Activated CD8-positive, alpha-beta memory T cell treated with anti-CD3 and anti-CD28 coated beads, Interleukin-2, amount 50 U/mL, for 24 hours (primary cell): Measurements from ENCODE around the gene TLL2.

Experiments
- DNase-seq: peaks from one replicate; pipeline ENCODE4 v3.0.0-alpha.2; 2020; ENCODE audit errors: extremely low read depth

The TLL2 gene

DNA sequence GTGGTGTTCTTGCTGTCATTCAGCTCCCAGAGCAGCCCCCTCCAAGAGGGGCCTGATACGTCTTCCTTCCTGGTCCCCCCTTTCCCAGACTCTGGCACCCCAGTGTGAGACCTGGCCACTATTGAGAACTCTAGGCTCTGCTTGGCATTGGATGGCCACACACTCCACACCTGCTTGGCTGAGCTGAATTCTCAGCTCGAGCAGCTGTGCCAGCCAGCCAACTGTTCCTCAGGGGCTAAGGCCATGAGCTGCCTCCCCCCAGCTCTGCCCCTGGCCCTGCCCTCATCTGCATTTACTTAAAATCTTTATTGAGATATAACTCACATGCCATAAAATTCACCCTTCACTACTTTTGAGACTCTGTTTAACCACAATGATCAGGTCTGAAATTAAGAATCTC is 6.7 kb downstream of the TLL2 start:
- DNase-seq, result no peak

DNA sequence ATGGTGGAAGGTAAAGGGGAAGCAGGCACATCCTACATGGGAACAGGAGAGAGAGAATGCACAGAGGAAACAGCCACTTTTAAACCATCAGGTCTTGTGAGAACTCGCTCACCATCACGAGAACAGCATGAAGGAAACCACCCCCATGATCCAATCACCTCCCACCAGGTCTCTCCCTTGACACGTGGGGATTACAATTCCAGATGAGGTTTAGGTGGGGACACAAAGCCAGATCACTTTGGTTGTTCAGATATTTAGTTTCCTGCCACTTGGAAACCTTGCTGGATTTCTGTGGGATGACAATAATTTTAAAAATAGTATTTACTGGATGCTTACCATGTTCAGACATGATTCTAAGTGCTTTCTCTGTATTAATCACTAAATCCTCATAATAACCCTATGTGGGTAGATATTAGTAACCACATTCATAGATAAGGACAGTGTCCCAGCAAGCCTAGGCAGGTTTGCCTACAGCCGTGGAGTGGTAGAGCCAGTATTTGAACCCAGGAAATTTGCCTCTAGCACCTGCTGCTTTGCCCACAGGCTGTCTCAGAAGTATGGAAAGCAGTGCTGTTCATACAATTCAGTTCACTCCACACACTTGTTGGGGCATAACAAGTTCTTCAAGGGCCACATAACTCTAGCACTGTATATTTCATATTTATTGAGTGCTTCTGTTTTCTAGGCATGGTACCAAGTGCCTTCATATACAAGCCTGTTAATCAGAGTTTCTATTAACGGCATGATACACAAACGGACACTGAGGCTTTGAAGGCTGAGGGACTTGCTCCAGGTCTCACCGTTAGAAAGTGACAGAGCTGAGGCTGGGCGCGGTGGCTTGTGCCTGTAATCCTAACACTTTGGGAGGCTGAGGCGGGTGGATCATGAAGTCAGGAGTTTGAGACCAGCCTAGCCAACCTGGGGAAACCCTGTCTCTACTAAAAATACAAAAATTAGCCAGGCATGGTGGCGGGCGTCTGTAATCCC is 8.3 kb downstream of the TLL2 start:
- DNase-seq, result no peak

GRCh38 chr10:96502561-96503282 is 11.0 kb downstream of the TLL2 start:
- DNase-seq, result no peak

GRCh38 chr10:96501985-96502384 is 11.7 kb downstream of the TLL2 start:
- DNase-seq, result no peak

- DNase-seq, result no peak
These were observed 13.2 kb downstream of the TLL2 start for GRCh38 chr10:96500519-96500918.

DNA sequence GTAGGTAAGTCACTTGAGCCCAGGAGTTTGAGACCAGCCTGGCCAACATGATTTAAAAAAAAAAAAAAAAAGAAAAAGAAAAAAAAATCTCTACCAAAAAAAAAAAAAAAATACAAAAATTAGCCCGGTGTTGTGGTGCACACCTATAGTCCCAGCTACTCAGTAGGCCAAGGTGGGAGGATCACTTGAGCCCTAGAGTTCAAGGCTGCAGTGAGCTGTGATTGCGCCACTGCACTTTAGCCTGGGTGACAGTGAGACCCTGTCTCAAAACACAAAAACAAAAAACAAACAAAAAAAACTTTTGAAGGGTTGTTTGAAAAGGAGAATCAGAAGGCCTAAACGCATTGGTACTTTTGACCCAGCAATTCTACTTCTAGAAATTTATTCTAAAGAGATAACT is 13.7 kb downstream of the TLL2 start:
- DNase-seq, result no peak

DNA sequence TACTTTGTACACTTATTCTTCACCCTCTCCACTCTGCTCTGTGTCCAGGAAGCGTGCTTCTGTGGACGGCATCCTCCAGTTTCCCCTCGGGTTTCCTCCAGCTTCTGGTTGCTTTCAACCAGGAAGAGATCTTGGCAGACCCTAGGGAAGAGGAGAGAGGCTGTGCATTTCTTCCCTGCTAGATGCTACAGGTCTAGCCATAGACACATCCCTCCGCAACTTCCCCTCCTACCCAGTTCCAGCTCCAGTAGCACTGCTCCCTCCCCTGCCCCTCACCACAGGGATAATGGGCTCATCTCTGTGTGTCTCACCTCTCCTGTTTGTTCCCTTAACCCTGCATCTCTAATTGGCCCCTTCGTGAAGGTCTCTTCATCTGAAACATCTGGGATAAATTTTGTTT is 16.3 kb downstream of the TLL2 start:
- no peak for DNase-seq

DNA sequence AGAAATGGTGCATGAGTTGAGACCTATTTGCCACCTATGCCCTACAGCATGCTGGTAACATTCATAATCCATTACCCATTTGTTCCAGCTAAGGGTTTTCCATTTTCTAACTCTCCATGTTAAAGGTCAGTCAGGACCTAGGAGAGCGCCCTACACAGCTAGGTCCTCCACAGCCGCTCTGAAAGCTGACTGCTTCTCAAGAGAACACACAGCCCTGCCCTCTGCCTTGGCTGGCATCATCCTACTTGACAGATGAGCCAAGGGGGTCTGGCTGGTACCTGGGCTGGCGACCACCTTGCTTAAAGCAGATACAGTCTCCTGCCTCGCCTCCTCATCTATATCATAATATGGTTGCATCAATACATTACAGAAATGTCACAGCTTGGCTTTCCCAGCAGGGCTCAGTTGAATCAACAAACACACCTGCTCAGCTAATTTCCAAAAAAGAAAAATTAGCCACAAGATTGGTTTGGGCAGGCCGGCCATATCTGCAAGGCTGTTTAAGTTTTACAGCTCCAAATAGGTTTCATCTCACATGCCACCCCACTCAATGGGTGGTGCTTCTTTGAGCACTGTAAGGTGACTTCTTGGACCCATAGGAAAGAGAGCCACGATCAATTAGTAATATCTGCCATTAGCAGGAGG is 17.3 kb downstream of the TLL2 start:
- DNase-seq, result no peak

DNA sequence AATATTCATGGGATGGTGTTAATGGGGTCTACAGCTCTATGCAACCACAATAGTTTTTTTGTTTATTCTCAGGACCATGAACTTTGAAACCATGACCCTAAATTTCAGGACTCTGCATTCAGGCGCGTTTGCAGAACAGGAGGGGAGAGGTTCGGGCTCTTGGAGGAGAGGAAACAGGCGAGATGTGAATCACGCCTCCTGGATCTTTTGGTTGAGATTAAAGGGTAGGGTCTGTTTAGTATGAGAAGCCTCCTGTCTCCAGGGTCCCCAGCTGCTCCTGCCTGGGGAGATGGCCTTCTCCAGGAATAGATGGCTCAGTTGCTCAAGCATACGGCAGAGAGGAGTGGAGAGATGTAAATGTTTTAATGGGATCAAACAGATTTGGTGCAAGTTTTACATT is 18.2 kb downstream of the TLL2 start:
- no peak for DNase-seq

DNA sequence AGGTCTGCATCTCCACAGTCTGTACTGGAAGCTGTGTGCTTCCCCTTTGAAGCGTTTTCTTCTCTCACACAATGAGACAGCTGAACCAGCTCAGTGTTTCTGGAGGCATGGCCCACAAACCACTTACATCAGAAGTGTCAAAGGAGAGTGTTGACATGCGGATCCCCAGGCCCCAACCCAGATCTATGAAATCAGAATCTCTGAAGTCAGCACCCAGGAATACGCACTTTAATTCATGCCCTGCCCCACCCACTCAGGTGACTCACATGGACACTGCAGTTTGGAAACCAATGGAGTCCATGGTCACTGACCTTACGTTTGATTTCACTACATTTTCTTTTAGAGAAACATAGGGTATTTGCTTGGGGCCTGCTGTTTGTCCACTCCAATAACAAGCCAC is 19.0 kb downstream of the TLL2 start:
- DNase-seq, result no peak

DNA sequence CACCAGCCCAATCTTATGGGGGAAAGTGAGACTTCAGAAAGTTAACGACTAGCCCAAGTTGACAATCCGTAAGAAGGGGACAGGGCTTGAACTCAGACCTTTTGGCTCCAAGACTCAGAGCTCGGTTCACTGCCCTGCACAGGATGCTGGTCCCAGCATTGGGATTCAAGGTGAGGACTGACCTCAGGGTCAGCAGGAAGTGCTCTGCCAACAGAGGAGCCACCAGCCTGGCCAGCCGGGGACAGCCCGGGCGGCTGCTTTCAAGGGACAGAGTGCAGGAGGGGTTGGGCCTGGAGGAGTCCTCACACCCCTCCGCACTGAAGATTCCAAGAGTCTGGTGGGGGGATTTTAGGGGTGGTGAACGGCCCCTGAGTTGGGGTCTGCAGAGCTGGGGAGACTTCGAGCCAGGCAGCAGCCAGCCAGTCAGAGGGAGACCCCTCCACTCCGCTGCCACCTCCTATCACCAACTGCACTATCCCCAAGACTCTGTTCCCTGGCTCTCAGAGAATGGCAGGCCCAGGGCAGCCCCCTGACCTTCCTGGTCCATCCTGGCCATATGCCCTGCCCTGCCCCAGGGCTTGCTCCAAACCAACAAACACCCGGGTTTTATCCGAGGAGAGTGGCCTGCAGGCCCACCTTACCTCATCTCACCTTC is 19.7 kb downstream of the TLL2 start:
- DNase-seq, result no peak

DNA sequence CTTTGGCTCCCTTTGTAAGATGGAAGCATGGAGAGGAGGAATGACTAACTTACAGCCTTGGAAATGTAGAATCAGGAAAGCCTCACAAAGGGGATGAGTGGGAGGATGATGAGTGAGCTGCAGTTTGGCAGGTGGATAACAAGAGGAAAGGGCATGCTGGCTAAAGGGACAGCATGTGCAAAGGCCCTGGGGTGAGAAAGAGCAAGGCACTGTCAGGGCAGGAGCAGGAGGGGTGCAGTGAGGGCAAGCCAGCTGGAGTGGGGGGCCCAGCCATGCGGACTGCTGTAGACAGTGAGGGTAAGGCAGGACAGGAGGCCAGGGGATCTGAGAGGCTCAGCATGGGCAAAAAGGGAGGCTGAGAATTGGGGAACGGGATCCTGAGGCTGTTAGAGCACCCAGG is 20.5 kb downstream of the TLL2 start:
- no peak for DNase-seq

- DNase-seq, result no peak
These were observed 22.4 kb downstream of the TLL2 start for GRCh38 chr10:96491303-96491702.

- no peak for DNase-seq
These were observed 25.4 kb downstream of the TLL2 start for GRCh38 chr10:96488161-96488935.

- no peak for DNase-seq
These were observed 30.7 kb downstream of the TLL2 start for GRCh38 chr10:96482815-96483588.

DNA sequence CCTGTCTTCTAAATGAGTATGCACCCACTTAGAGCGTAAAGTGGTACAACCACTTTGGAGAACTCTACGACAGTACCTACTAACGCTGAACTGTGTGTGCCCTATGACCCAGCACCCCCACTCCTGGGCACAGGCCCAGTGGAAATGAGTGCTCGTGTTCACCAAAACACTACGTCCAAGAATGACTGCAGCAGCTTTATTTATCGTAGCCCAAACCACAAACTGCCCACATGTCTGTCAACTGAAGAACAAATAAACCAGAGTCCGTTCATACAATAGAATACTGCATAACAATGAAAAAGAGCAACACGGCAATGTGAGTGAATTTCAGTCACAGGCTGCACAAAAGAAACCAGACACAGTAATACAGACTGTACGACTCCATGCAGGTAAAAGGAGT is 35.4 kb downstream of the TLL2 start:
- no peak for DNase-seq

- no peak for DNase-seq
These were observed 39.9 kb downstream of the TLL2 start for GRCh38 chr10:96473866-96474265.

DNA sequence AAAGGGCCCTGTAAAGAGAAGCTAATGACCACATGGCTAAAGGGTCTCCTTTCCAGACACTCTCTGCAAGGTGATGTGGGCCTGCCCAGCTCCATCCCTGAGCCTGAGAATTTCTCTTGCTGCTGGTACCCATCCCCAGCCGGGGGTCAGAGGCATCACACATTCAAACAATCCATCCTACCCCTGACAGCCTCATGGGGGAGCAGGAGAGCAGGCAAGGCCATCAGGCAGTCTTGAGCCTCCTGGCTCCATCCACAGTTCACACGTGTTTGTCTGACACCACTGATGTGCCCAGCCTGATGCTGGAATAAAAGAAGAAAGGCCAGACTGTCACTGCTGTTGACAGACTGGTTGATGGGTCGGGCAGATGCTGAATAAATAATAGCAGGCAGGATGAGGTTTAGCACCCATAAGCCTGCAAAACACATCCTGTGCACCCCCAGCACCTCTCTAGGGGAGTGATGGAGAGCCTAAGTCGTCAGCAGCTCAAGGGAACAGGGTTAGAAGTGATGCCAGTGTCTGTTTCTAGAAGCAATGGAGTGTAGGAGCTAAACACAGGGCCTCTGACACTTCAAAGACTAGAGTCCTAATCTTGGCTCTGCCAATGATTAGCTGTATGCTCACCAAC is 43.5 kb downstream of the TLL2 start:
- no peak for DNase-seq

- DNase-seq, result no peak
These were observed 44.9 kb downstream of the TLL2 start for GRCh38 chr10:96468845-96469244.

DNA sequence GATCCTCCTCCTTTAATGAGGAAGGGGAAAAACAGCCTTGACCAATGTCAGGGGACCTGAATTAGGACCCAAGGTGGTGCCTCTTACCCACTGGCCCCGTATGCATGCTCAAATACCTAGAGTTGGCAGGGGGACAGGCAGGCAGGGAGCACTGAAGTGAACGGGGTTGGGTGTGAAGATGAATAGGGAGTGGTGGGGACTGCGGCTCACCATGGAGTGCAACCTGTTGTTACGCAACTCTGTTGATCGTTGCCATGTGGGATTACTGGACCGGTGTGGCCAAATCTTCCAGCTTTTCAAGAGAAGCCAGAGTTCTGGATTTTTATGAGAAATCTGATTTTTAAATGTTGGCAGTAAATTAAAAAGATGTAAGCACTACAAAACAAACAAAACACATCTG is 48.1 kb downstream of the TLL2 start:
- DNase-seq, result no peak
